Astrocyte of the cerebellum (primary cell): ENCODE results near the gene HEATR5B.

ENCODE experiments used
- DNase-seq: peaks from one replicate; pipeline ENCODE4 v3.0.0-alpha.2; 2011; ENCODE audit warnings: low read depth
- H3K4me3 ChIP-seq: 2 replicates; pipeline ENCODE4 v1.5.1; 2011; ENCODE audit warnings: mild to moderate bottlenecking, low read depth, low read length, moderate library complexity
- in situ Hi-C: cut with HindIII; loops from 2 replicates; pipeline ENCODE4 v1.10.0; 2017; ENCODE audit warnings: low sequenced_read_pairs
- TF ChIP-seq, protein P1 (sequence below): IDR thresholded peaks from 2 replicates; pipeline ENCODE4 v1.5.1; 2012; ENCODE audit warnings: low read length, low read depth, moderate library complexity, mild to moderate bottlenecking; ENCODE audit errors: missing control alignments

The HEATR5B gene

DNA sequence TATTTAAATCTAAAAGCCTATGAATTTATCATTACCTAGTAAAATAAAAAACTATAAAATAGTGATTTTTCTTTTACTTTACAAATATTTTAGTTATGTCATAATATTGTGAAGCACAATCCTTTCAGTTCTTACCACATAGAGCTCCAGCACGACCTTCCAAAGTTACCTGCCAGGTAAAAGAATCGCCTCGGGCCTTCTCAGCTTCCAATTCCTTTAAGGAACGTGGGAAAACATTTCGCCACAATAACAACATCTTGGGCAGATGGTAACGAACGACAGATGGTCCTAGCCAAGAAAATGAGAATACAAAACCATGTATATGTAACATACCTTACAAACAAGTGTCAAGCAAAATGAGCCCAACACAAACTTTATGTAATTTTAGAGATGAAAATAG, 23.7 kb downstream of the HEATR5B start:
- TF ChIP-seq, protein P1, sequence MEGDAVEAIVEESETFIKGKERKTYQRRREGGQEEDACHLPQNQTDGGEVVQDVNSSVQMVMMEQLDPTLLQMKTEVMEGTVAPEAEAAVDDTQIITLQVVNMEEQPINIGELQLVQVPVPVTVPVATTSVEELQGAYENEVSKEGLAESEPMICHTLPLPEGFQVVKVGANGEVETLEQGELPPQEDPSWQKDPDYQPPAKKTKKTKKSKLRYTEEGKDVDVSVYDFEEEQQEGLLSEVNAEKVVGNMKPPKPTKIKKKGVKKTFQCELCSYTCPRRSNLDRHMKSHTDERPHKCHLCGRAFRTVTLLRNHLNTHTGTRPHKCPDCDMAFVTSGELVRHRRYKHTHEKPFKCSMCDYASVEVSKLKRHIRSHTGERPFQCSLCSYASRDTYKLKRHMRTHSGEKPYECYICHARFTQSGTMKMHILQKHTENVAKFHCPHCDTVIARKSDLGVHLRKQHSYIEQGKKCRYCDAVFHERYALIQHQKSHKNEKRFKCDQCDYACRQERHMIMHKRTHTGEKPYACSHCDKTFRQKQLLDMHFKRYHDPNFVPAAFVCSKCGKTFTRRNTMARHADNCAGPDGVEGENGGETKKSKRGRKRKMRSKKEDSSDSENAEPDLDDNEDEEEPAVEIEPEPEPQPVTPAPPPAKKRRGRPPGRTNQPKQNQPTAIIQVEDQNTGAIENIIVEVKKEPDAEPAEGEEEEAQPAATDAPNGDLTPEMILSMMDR, result no peak
- in situ Hi-C loops, result no loop called here
- no peak for DNase-seq
- H3K4me3 ChIP-seq, result no peak overlapping the region

DNA sequence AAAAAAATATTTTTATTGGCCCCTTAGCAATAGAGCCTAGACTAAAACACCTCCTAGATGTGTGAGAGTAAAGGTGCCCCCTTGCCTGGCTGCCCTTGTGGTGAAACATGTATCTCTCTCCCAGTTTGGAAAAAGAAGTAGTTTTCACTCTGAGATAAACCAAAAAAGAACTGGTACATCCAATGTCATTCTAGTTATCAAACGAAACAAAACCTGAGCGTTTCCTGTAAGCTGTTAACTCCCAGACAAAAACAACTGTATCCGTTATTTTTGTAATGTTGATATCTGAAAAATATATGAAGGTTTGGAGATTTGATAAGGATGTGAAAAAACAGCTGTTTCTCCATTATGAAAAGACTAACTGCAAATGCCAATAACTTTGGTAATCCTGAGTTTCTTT, 24.3 kb downstream of the HEATR5B start:
- DNase-seq, result no peak
- H3K4me3 ChIP-seq, result no peak overlapping the region
- in situ Hi-C loops, result no loop called here
- TF ChIP-seq, protein P1, result no peak

- DNase-seq, result no peak
- in situ Hi-C loops, result no loop called here
- TF ChIP-seq, protein P1, result no peak
- H3K4me3 ChIP-seq, result no peak overlapping the region
These were observed 31.4 kb downstream of the HEATR5B start for GRCh38 chr2:37052600-37053332.

DNA sequence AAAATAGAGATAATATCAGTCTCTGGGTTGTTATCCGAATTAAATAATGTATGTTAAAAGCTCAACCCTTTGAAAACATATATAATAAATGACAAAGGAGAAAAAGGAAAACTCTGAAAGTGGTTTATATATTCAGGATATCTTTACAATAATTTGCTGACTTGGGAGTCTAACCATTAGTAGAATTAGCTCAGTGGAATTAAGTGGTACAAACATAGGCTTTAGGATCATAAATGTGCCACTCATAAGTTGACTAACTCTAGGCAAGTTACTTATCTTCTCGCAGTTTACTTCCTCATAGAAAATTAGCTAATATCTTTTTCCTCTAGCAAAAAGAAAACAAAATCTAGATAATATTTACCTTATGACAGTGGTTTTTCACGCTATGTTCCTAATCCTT, 44.6 kb downstream of the HEATR5B start:
- no peak overlapping the region for H3K4me3 ChIP-seq
- TF ChIP-seq, protein P1, result no peak
- in situ Hi-C loops, result no loop called here
- no peak for DNase-seq

- TF ChIP-seq, protein P1, result no peak
- H3K4me3 ChIP-seq, result no peak overlapping the region
- in situ Hi-C loops, result no loop called here
- no peak for DNase-seq
These were observed 46.4 kb downstream of the HEATR5B start for GRCh38 chr2:37037771-37038170.

DNA sequence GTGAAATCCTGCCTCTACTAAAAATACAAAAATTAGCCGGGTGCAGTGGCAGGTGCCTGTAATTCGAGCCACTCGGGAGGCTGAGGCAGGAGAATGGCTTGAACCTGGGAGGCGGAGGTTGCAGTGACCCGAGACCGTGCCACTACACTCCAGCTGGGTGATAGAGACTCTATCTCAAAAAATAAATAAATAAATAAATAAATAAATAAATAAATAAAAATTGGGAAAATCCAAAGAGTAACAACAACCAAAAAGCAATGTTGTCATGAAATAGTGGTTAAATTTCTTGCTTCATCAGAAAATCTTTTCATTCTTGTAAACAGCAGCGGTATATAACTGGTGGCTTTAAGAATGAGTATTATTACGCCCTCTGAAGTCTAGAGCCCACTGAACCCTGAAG, 54.4 kb downstream of the HEATR5B start:
- DNase-seq, result no peak
- no peak overlapping the region for H3K4me3 ChIP-seq
- TF ChIP-seq, protein P1, result no peak
- in situ Hi-C loops, result no loop called here
